Ammon's horn (tissue), 1 donor: ENCODE measurements around the gene VAV1.
A peak's percentile ranks its signal among the peaks of the same experiment; 100 is the strongest.
"Not testable (repeated sequence)": the region's sequence is repeated elsewhere in the genome, so short reads cannot be mapped to it uniquely, and the experiment has no call there.

Experiments used
- DNase-seq: peaks from one replicate; pipeline ENCODE4 v3.0.0-alpha.2; 2016; ENCODE audit warnings: low spot score

The VAV1 gene

GRCh38 chr19:6790194-6791128 lies 18.0 kb downstream of the VAV1 start:
- no peak for DNase-seq

- DNase-seq: no peak
These were observed 18.7 kb downstream of the VAV1 start for GRCh38 chr19:6791237-6791636.

- DNase-seq: no peak
These were observed 20.9 kb downstream of the VAV1 start for GRCh38 chr19:6793411-6793810.

GRCh38 chr19:6793973-6794372 lies 21.5 kb downstream of the VAV1 start:
- DNase-seq: no peak

- DNase-seq: no peak
These were observed 22.4 kb downstream of the VAV1 start for GRCh38 chr19:6794686-6795431.

- DNase-seq: no peak
These were observed 23.8 kb downstream of the VAV1 start for GRCh38 chr19:6796278-6796677.

GRCh38 chr19:6797646-6798045 lies 25.1 kb downstream of the VAV1 start:
- no peak for DNase-seq

- DNase-seq: not testable (repeated sequence)
These were observed 27.8 kb downstream of the VAV1 start for GRCh38 chr19:6800160-6800790.

GRCh38 chr19:6800991-6801484 lies 28.5 kb downstream of the VAV1 start:
- DNase-seq: no peak

- DNase-seq: peak; percentile 64
These were observed 29.1 kb downstream of the VAV1 start for GRCh38 chr19:6801485-6802086.

- DNase-seq: peak; percentile 61
These were observed 30.0 kb downstream of the VAV1 start for GRCh38 chr19:6802336-6803035.

GRCh38 chr19:6803036-6803404 lies 30.5 kb downstream of the VAV1 start:
- peak; percentile 11 for DNase-seq

GRCh38 chr19:6806488-6806887 lies 34.0 kb downstream of the VAV1 start:
- DNase-seq: no peak

- DNase-seq: no peak
These were observed 34.8 kb downstream of the VAV1 start for GRCh38 chr19:6807291-6807690.

- no peak for DNase-seq
These were observed 36.0 kb downstream of the VAV1 start for GRCh38 chr19:6808494-6808893.

- no peak for DNase-seq
These were observed 36.8 kb downstream of the VAV1 start for GRCh38 chr19:6809262-6809661.

- no peak for DNase-seq
These were observed 38.9 kb downstream of the VAV1 start for GRCh38 chr19:6811378-6811777.

GRCh38 chr19:6811906-6812305 lies 39.4 kb downstream of the VAV1 start:
- DNase-seq: peak; percentile 32

GRCh38 chr19:6812612-6813011 lies 40.1 kb downstream of the VAV1 start:
- no peak for DNase-seq

GRCh38 chr19:6813659-6814058 lies 41.2 kb downstream of the VAV1 start:
- DNase-seq: no peak

GRCh38 chr19:6817179-6817578 lies 44.7 kb downstream of the VAV1 start:
- DNase-seq: no peak
